Peyer's patch (tissue), 4 donors: ENCODE measurements around the gene MTG2. TPM values are rescaled to one million over a fixed set of nuclear protein-coding genes. Genes with fewer than 3 reads are reported as not detected.

Experiments used
- DNase-seq, 3 donors: peaks; one replicate each; pipeline ENCODE4 v3.0.0-alpha.2; 2017 to 2019
- H3K27ac ChIP-seq, 4 donors: fragments of 200-600 bp; sonication (generic); one replicate each; pipeline ENCODE4 v1.5.1; 2016 to 2019
- H3K27me3 ChIP-seq, 2 donors: fragments of 200-600 bp; sonication (generic); one replicate each; pipeline ENCODE4 v1.5.1; 2019
- H3K36me3 ChIP-seq, 3 donors: fragments of 200-600 bp; sonication (generic); one replicate each; pipeline ENCODE4 v1.5.1; 2016 to 2019
- H3K4me1 ChIP-seq, 4 donors: fragments of 200-600 bp; sonication (generic); one replicate each; pipeline ENCODE4 v1.5.1; 2016 to 2019
- H3K4me3 ChIP-seq, 4 donors: fragments of 200-600 bp; sonication (generic); 1 replicate in 3 of 4; 2 replicates in 1 of 4; pipeline ENCODE4 v1.5.1; 2016 to 2019; ENCODE audit warnings: mild to moderate bottlenecking in 1 of 4
- H3K9me3 ChIP-seq, 4 donors: fragments of 200-600 bp; sonication (generic); one replicate each; pipeline ENCODE4 v1.5.1; 2016 to 2019; ENCODE audit warnings: mild to moderate bottlenecking in 1 of 4
- POLR2A ChIP-seq, 2 donors: fragments of 450-650 bp; IDR thresholded peaks; one replicate each; pipeline ENCODE4 v1.5.1; 2017; ENCODE audit warnings: antibody characterized with exemption in 2 of 2, mild to moderate bottlenecking in 2 of 2, moderate library complexity in 2 of 2
- total RNA-seq, 4 donors: library from RNA; depleted of rRNA; stranded (reverse); fragments of >200 nt; gene quantifications; one replicate each; pipeline ENCODE4 v1.1.0, GENCODE V29; 2016
- TF ChIP-seq, protein P1 (sequence below), 6 experiments: fragments of 450-650 bp in 4 of 6; fragments of 200-600 bp in 2 of 6; sonication (generic) in 1 of 6; IDR thresholded peaks; one replicate each; pipeline ENCODE4 v1.5.1; 2017 to 2019; ENCODE audit warnings: antibody characterized with exemption in 6 of 6, mild to moderate bottlenecking in 3 of 6, moderate library complexity in 1 of 6

The MTG2 gene
- total RNA-seq, 4 donors from 2014 or later: 23.1 to 62.2 (median 31.6) TPM

DNA sequence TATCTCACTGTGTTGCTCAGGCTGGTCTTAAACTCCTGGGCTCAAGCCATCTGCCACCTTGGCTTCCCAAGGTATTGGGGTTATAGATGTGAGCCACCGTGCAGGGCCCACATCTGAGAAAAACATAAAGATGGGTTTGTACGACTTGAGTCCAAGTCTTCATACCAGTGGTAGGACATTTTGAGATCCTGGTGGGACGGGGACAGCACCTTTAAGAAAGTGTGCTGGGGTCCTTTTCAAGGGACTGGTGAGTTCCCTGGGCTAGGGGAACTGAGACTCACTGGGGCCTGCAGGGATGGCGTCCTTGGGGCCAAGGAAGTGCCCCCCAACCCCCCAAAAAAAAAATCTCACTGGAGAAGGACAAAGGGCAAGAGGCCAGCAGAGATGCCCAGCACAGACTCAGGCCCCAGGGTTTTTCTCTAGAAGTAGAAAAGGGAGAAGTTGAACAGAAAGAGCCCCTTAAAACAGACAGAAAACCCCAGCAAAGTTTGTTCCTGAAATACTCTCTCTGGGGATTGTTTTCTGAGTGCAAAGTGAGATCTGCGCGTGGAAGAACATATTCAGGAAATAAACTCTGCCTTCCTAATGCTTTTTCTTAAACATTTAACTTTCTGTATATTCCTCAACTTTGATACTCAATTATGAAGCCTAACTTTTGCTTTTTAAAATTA lies 66.2 kb downstream of the MTG2 start:
- no peak overlapping the region for H3K4me3 ChIP-seq
- no peaks in the 10 kb centered on the region for H3K9me3 ChIP-seq
- no peak overlapping the region for H3K27ac ChIP-seq
- TF ChIP-seq, protein P1, sequence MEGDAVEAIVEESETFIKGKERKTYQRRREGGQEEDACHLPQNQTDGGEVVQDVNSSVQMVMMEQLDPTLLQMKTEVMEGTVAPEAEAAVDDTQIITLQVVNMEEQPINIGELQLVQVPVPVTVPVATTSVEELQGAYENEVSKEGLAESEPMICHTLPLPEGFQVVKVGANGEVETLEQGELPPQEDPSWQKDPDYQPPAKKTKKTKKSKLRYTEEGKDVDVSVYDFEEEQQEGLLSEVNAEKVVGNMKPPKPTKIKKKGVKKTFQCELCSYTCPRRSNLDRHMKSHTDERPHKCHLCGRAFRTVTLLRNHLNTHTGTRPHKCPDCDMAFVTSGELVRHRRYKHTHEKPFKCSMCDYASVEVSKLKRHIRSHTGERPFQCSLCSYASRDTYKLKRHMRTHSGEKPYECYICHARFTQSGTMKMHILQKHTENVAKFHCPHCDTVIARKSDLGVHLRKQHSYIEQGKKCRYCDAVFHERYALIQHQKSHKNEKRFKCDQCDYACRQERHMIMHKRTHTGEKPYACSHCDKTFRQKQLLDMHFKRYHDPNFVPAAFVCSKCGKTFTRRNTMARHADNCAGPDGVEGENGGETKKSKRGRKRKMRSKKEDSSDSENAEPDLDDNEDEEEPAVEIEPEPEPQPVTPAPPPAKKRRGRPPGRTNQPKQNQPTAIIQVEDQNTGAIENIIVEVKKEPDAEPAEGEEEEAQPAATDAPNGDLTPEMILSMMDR (IDR thresholded peaks at IDR 0.05): no peak
- no peak for TF ChIP-seq POLR2A (IDR thresholded peaks at IDR 0.05)
- peaks cover 0 to under 1% (median 0%) of the 10 kb centered on the region in 3 donors for H3K36me3 ChIP-seq
- no peaks in the 10 kb centered on the region for H3K27me3 ChIP-seq
- peaks cover 0 to 16% (median 0%) of the 10 kb centered on the region in 4 donors for H3K4me1 ChIP-seq
- DNase-seq: no peak

DNA sequence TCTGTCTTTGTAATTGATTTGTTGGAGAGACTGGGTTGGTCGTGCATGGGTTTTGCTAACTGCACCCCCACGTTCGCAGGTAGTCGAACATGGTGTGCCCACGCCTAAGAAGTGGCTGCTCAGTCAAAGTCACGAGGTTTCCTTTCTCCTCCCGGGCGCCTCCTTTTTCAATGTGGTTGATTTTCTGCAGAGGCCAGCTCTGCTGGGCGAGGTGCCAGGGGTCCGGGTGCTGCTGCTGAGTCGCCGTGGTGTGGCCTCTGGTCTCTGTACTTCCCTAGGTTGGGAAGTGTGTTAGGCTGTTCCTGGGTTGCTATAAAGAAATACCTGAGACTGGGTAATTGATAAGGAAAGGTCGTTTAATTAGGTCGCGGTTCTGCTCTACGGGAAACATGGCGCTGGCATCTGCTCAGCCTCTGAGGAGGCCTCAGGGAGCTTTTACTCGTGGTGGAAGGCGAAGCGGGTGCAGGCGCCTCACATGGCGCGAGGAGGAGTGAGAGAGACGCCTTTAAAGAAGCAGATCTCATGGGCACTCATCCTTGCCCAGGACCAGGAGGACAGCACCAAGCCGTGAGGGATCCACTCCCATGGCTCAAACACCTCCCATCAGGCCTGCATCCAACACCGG lies 69.6 kb downstream of the MTG2 start:
- DNase-seq: no peak
- H3K9me3 ChIP-seq: no peaks in the 10 kb centered on the region
- TF ChIP-seq, protein P1 (IDR thresholded peaks at IDR 0.05): no peak
- TF ChIP-seq POLR2A (IDR thresholded peaks at IDR 0.05): no peak

More for the DNA sequence above, 69.6 kb downstream of the MTG2 start:
- Histone ChIP-seq H3K27ac (no peak overlapping the region), H3K27me3 (no peaks in the 10 kb centered on the region), H3K36me3 (peaks cover 0 to 21% (median 0%) of the 10 kb centered on the region in 3 donors), H3K4me1 (no peaks in the 10 kb centered on the region), H3K4me3 (no peak overlapping the region)

Other genes starting within 250 kb of the MTG2 start
- 10 to 100 TPM; 18.9 to 93.5 (median 31.0) TPM for gene TAF4, start 117.1 kb upstream of the MTG2 start, total RNA-seq
- gene LSM14B, start 60.6 kb upstream of the MTG2 start, total RNA-seq: 10 to 100 TPM; 27.1 to 35.5 (median 33.3) TPM
- 100 to 1,000 TPM; 181 to 264 (median 228) TPM for gene PSMA7, start 39.6 kb upstream of the MTG2 start, total RNA-seq
- gene SS18L1, start 39.3 kb upstream of the MTG2 start, total RNA-seq: 10 to 100 TPM; 14.9 to 27.2 (median 24.5) TPM
- under 1 TPM in 1 of 4 donors, not detected in 3; 0.27 TPM for gene HRH3, start 37.2 kb downstream of the MTG2 start, total RNA-seq
- 10 to 100 TPM; 52.8 to 86.7 (median 64.2) TPM for gene OSBPL2, start 55.5 kb downstream of the MTG2 start, total RNA-seq
- gene ADRM1, start 120.0 kb downstream of the MTG2 start, total RNA-seq: 100 to 1,000 TPM in 2 of 4 donors, 10 to 100 TPM in 2; 90.8 to 136 (median 99.7) TPM
- 100 to 1,000 TPM in 2 of 4 donors, 10 to 100 TPM in 2; 31.2 to 328 (median 87.3) TPM for gene LAMA5, start 184.3 kb downstream of the MTG2 start, total RNA-seq
- gene RPS21, start 204.1 kb downstream of the MTG2 start, total RNA-seq: 100 to 1,000 TPM; 507 to 769 (median 622) TPM
- 10 to 100 TPM in 2 of 4 donors, 1 to 10 TPM in 2; 7.2 to 33.8 (median 11.1) TPM for gene CABLES2, start 224.3 kb downstream of the MTG2 start, total RNA-seq
- 10 to 100 TPM in 3 of 4 donors, 1 to 10 TPM in 1; 6.6 to 26.7 (median 13.4) TPM for gene RBBP8NL, start 244.5 kb downstream of the MTG2 start, total RNA-seq